ENCODE results near the gene ADRB1.

The ADRB1 gene

GRCh38 chr10:114095559-114096337, 52.1 kb downstream of the ADRB1 start:
- DNase-seq (ENCODE audit: low spot score), result no peak

All from hematopoietic multipotent progenitor cell treated with erythropoietin and hydrocortisone succinate and interleukin-3 and kit ligand, for 15 days (in vitro differentiated cells).